ENCODE data around the gene CCDC192. TPM values are rescaled to one million over a fixed set of nuclear protein-coding genes. Genes with fewer than 3 reads are reported as not detected.

Gene CCDC192
- total RNA-seq, 1 donor from 2014 or later: 0.31 TPM

DNA sequence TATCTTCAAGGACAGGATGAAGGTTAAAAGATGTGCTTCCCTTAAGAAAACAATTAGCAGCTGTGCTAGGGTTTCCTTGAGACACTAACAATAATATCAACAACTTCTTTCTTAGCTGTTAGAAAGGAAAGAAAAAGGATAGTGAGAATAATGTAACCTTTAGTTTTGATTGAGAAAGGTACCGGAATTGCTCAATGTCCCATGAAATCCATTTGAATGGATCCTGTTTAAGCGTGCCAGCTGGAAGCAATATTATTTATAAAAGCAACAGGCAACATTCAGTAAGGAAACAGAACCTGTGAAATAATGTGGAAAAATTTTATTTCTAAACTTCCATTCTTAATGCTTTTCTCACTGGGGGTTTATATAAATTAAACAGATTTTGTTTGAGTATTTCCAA lies 120.9 kb downstream of the CCDC192 start:
- Mint-ChIP-seq H3K36me3 (no peaks in the 10 kb centered on the region), H3K9me3 (no peaks in the 10 kb centered on the region), H3K4me1 (ENCODE audit: unreplicated experiment) (peaks cover 4% of the 10 kb centered on the region), H3K27ac (no peak overlapping the region), H3K27me3 (no peaks in the 10 kb centered on the region), H3K4me3 (no peak overlapping the region)
- TF ChIP-seq, protein P1, sequence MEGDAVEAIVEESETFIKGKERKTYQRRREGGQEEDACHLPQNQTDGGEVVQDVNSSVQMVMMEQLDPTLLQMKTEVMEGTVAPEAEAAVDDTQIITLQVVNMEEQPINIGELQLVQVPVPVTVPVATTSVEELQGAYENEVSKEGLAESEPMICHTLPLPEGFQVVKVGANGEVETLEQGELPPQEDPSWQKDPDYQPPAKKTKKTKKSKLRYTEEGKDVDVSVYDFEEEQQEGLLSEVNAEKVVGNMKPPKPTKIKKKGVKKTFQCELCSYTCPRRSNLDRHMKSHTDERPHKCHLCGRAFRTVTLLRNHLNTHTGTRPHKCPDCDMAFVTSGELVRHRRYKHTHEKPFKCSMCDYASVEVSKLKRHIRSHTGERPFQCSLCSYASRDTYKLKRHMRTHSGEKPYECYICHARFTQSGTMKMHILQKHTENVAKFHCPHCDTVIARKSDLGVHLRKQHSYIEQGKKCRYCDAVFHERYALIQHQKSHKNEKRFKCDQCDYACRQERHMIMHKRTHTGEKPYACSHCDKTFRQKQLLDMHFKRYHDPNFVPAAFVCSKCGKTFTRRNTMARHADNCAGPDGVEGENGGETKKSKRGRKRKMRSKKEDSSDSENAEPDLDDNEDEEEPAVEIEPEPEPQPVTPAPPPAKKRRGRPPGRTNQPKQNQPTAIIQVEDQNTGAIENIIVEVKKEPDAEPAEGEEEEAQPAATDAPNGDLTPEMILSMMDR (conservative IDR thresholded peaks at IDR 0.05): no peak
- no peak for DNase-seq (ENCODE audit: extremely low spot score, unreplicated experiment)

GRCh38 chr5:127826011-127826410 lies 122.8 kb downstream of the CCDC192 start:
- no peaks in the 10 kb centered on the region for H3K36me3 Mint-ChIP-seq
- H3K9me3 Mint-ChIP-seq: no peaks in the 10 kb centered on the region
- no peak for DNase-seq (ENCODE audit: extremely low spot score, unreplicated experiment)
- H3K27ac Mint-ChIP-seq: no peak overlapping the region
- TF ChIP-seq, protein P1 (conservative IDR thresholded peaks at IDR 0.05): no peak
- peaks cover under 1% of the 10 kb centered on the region for H3K4me1 Mint-ChIP-seq (ENCODE audit: unreplicated experiment)
- H3K27me3 Mint-ChIP-seq: no peaks in the 10 kb centered on the region
- no peak overlapping the region for H3K4me3 Mint-ChIP-seq

- Mint-ChIP-seq H3K36me3 (no peaks in the 10 kb centered on the region), H3K4me1 (ENCODE audit: unreplicated experiment) (no peaks in the 10 kb centered on the region), H3K27me3 (no peaks in the 10 kb centered on the region), H3K4me3 (no peak overlapping the region), H3K9me3 (no peaks in the 10 kb centered on the region), H3K27ac (no peak overlapping the region)
- TF ChIP-seq, protein P1 (conservative IDR thresholded peaks at IDR 0.05): no peak
- DNase-seq (ENCODE audit: extremely low spot score, unreplicated experiment): no peak
Measured at GRCh38 chr5:127827451-127827850, 124.3 kb downstream of the CCDC192 start.

DNA sequence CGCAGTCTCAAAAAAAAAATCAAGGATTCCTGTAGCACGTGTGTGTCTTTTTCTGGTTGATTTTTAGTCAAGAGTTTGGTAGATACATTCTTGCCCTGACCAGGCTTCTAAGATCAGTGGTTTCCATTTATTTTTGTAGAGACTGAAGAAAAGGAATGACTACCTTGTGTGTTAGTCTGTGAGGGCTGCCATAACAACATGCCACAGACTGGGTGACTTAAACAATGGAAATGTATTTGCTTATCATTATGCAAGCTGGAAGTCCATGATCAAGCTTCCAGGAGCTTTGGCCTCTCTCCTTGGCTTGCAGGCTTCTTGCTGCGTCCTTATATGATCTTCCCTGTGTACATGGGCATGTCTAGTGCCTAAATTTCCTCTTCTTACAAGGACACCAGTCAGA lies 127.0 kb downstream of the CCDC192 start:
- Mint-ChIP-seq H3K27ac (no peak overlapping the region), H3K27me3 (no peaks in the 10 kb centered on the region), H3K4me1 (ENCODE audit: unreplicated experiment) (peaks cover 9% of the 10 kb centered on the region), H3K36me3 (no peaks in the 10 kb centered on the region), H3K9me3 (no peaks in the 10 kb centered on the region), H3K4me3 (no peak overlapping the region)
- TF ChIP-seq, protein P1 (conservative IDR thresholded peaks at IDR 0.05): no peak
- no peak for DNase-seq (ENCODE audit: extremely low spot score, unreplicated experiment)

- Mint-ChIP-seq H3K4me3 (no peak overlapping the region), H3K27ac (no peak overlapping the region), H3K36me3 (no peaks in the 10 kb centered on the region), H3K9me3 (no peaks in the 10 kb centered on the region), H3K4me1 (ENCODE audit: unreplicated experiment) (peaks cover 9% of the 10 kb centered on the region), H3K27me3 (no peaks in the 10 kb centered on the region)
- TF ChIP-seq, protein P1 (conservative IDR thresholded peaks at IDR 0.05): no peak
- no peak for DNase-seq (ENCODE audit: extremely low spot score, unreplicated experiment)
Measured at GRCh38 chr5:127830829-127831598, 127.8 kb downstream of the CCDC192 start.

Data from type B pancreatic cell (in vitro differentiated cells).